GM19240 (cell line): Measurements from ENCODE around the gene EHBP1L1.
A peak's percentile ranks its signal among the peaks of the same experiment; 100 is the strongest.

Experiments used
- DNase-seq: peaks from one replicate; pipeline ENCODE4 v3.0.0; 2011; ENCODE audit warnings: low spot score; ENCODE audit not compliant: insufficient read length

Gene EHBP1L1

GRCh38 chr11:65592858-65593517 is 17.1 kb downstream of the EHBP1L1 start:
- no peak for DNase-seq

- peak; percentile 77 for DNase-seq
Measured at GRCh38 chr11:65593518-65594414, 17.9 kb downstream of the EHBP1L1 start.

DNA sequence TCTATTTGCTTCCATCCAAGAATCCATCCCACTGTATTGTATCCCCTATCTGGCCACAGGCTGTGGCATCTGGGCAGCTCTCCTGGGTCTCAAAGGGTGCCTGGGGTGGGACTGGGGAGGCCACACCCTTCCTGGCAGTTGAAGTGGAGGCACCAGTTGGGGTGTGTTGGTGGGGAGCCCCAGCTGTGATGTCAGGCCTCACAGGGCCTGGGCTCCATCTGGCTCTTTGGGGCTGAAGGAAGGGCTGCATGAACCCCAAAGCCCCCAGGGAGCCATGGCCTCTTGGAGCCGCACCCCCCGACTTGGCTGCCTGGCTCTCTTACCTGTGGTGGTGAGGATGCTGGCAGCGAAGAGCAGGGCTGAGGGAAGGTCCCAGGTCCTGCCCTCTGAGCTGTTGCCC is 19.3 kb downstream of the EHBP1L1 start:
- no peak for DNase-seq

- DNase-seq = no peak
Measured at GRCh38 chr11:65595543-65596281, 19.9 kb downstream of the EHBP1L1 start, which contains the start of gene KCNK7. TSS of gene KCNK7 (minus strand) at chr11:65595800. CDS start at chr11:65595772, 28 bp downstream.

DNA sequence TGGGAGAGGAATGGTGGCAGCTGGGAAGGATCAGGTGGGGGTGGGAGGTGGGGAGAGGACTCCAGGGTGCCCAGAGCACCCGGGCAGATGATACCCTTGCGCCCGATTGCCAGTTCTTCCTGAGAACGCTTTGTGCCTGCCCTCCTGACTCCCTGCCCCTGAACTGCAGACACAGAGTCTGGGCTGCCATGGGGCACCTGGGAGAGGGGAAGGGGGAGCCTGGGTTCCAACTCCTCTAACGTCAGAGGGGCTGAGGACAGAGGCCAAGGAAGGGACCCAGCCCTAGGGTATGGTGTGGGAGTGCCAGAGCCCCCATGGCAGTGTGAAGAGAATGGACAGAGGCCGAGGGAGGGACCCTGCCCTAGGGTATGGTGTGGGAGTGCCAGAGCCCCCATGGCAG is 20.7 kb downstream of the EHBP1L1 start:
- DNase-seq = no peak

DNA sequence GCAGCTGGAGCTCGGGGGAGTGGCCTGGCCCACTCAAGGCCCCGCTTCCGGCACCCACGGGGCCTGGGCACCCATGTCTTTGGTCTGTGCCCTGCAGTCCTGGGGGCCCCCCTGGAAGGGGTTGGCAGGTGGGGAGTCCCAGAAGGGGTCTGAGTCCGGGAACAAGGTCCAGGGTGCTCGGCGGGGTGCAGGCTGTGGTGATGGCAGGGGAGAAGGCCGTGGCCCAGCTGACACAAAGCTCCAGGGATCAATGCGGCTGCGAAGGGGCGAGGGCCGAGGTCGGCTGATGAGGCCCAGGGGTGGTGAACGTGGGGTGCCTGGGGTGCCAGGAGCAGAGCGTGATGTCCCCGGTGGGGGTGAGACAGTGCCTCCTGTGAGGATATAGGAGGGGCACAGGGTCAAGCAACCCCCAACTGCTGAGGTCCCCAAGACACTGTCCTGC is 22.4 kb downstream of the EHBP1L1 start:
- no peak for DNase-seq

DNA sequence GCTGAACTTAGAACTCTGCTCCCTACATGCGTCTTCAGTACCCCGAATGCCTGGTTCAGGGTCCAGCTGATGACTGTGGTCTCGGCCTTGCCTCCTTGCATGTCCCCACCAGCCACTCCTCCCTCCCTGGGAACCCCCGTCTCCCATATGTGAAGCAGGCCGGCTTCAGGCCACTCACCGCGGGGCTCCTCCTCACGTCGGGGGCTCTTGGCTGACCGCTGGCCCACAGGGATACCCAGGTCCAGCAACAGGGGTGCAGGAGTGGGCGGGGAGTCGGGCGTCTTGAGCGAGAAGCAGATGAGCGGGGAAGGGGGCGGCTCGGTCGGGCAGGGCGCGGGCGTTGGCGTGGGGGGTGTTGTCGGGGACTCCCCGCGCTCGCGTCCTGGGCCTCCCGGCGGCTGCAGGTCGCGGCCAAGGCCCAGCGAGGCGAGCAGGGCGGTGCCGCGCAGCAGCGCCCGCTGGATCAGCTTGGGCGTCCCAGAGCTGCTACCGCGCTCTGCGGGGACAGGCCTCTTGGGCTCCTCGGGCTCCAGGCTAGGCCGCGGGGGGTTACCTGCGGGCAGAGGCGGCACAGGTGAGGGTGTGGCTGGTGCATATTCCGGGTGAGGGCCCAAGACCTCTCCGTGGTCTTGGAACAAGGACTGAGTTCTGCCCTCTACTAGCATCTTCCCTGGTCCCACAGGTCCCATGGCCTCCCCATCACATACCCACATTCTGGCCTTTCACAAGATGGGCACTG is 23.5 kb downstream of the EHBP1L1 start:
- no peak for DNase-seq

DNA sequence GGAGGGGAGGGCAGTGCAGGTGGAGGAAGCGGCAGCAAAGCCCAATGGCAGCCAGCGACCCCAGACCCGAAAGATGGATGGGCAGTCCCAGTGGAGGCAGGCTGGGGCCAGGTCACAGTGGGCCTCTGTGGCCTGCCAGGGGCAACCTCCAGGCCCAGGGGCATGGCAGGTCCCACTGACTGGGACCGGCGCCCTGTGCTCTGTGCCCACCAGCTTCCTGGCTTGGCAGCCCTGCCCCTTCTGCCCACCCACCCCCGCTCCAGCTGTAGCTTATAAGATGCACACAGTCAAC is 24.0 kb downstream of the EHBP1L1 start:
- no peak for DNase-seq

GRCh38 chr11:65604258-65604657 is 28.4 kb downstream of the EHBP1L1 start:
- DNase-seq = no peak

DNA sequence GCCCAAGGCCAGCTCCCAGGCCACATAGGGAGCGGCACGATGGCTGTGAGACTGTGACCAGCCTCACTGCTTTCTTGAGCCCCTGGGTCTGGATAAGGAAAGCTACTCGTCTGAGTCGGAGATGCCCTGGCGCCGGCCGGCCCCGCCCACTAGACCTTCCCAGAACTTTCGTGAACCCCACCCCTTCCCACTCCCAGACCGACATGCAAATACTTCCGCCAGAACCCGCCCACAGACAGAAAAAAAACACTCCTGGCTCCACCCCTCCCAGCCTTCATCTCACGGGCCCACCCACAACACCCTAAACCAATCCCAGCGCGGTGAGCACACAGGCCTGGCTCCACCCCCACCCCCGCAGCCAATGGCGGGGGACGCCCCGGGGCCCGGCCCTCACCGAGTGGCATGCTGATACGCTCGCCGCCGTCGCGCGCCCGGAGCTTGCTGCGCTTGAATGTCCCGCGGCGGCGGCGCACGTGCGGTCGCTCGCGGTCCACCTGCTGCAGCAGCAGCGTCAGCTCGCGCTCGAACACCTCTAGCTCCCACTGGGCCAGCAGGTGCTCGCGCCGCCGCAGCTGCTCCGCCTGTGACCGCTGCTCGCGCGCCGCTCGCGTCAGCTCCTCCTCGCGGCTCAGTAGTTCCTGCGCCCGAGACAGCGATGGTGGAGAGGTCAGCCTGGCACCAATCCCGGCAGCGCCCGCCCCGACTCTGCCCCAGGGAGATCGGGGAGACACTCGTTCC is 31.2 kb downstream of the EHBP1L1 start:
- no peak for DNase-seq

DNA sequence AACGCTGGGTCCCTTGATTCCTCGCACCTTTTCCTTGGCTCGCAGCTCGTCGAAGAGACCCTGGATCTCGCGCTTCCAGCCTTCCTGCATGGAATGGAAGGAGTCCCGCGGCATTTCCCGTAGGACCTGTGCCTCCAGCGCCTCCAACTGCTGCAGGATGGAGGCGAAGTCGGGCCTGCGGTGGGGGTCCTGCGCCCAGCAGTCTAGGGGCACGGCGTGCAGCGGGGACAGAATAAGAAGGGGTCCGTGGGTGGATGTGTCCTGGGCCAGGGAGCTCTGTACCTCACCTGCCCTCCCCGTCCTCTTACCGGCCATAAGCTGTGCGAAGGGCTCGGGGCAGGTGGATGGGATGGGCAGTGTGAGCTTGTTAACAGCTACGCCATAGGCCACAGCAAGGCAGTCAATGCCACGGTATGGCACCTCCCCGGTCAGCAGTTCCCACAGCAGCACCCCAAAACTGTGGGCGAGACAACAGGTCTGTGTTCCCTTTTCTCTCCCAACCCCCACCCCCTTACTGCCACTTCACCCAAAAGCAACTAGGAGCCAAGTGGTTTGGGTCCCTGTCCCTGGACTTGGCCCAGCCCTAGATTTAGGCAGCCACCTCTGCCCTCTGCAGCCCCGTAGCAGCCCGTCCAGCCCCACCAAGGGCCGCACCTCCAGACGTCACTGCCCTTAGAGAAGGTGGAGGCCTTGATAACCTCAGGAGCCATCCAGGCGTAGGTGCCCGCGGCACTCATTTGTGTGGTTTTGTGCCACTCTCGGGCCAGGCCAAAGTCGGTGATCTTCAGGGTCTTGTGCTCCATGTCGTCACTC is 32.0 kb downstream of the EHBP1L1 start:
- no peak for DNase-seq

DNA sequence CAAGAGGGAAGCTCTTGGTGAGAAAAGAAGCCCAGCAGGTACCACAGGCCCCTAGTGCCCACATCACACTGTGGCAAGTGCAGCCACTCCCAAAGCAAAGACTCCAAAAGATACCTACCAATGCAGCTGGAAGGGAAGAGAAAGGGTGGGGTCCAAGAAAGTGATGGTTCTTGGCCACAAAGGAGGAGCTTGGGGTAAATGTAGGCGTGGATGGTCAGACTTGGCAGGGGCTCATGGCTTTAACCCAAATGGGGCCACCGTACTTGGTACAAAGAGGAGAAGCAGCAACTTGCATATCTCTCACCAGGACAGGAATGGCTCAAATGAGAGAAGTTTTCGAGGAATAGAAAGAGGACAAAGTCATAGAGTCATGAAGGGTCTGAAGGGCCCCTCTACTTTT is 33.4 kb downstream of the EHBP1L1 start:
- DNase-seq = no peak

DNA sequence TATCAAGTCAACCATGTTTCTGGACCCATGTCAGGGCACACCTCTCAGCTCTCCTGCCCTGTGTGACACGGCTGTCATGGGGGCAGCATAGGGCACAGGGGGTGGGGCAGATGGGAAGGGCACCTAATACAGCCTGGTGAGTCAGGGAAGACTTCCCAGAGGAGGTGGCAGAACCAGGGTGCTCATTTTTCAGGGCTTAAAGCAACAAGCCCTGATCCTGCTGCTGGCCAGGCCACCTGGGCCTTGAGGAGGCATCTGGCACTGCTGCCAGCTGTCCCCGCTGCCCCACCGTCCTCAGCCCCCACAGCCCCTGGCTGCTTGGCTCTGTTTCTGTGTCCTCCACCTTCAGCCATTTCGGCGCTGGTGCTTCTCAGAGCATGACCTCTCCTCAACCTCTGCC is 33.8 kb downstream of the EHBP1L1 start:
- DNase-seq = no peak

GRCh38 chr11:65610404-65610803 is 34.6 kb downstream of the EHBP1L1 start:
- no peak for DNase-seq

DNA sequence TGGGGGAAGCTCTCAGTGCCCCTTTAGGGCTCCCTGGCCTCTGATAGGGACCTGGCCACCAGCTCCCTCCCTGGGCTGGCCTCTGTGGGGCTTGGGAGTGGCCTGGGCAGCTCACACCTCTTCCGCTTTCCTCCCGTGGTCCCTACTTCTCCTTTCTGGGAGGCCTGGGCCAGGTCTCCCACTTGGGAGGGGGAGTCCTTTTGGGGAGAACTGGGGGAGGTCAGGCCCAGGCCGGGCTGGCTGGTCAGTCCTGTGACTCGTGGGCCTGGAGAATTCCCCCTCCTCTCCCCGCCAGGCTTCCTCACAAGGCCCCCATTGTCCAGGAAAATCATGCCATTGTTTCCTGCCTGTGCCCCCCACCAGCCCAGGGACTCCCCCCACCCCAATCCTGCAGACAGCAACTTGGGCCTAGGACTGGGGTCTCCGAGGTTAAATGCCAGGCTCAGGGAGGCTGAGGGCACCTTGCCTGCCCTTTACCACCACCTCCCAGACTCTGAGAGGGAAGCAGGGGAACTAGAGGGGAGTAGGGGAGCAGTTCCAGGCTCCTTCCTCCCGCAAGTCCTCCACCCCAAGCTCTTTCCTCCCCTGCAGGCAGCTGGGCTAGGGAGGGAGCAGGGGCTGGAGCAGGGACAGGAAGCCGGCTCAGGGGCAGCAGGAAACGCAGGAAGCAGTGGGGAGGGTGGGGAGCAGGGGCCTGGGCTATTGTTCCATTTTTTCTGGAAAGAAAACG is 35.3 kb downstream of the EHBP1L1 start:
- DNase-seq = no peak

DNA sequence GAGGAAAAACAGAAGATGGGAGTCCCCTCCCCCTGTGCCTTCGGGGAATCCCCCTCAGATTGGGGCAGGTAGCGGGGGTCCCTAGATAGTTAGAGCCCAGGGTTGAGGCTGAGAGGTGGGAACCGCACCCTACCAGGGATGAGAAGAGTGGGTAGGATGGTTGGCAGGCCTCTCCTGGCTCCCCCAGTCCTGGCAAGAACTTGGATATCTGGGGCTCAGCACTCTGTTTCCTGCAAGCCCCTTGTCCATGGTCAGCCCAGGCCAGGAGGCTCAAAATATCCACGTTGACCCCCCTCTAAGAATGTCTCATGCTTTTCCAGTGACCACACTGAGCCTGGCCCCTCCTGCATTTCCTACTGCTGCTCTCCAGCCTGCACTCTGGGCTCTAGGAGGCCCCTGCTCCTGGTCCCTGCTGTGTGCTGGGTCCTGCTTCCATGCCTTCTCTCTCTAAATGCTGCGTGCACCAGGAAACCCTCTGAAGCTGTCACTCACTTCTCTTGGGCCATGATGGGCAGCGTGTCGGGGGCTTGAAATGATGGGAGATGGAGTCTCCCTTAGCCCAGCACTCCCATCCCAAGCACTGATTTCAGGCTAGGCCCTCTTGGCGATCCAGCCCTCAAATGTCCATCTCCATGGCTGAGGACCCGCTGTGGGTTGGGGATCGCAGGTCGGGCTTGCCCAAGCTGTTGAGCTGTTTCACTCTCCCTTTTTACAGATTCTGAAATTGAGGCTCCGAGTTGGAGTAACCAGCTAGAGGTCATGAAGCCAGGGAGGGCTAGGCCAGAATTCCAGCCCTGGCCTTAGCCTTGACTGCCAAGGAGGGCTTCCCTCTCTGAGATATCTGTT is 36.1 kb downstream of the EHBP1L1 start:
- no peak for DNase-seq

GRCh38 chr11:65612691-65613090 is 36.8 kb downstream of the EHBP1L1 start:
- no peak for DNase-seq
